ENCODE data around the gene IDH3G.

IDH3G gene

GRCh38 chrX:153781428-153782047 is 12.6 kb downstream of the IDH3G start:
- TF ChIP-seq MAX (IDR thresholded peaks at IDR 0.05) (no peak), NFIC (IDR thresholded peaks at IDR 0.05) (no peak), USF1 (IDR thresholded peaks at IDR 0.05) (no peak), ZBTB7A (IDR thresholded peaks at IDR 0.05; ENCODE audit: low read depth) (no peak), RAD21 (IDR thresholded peaks at IDR 0.05; ENCODE audit: low read depth) (no peak), EGR1 (IDR thresholded peaks at IDR 0.05) (no peak), TCF12 (IDR thresholded peaks at IDR 0.05; ENCODE audit: low read depth) (no peak), CEBPB (IDR thresholded peaks at IDR 0.05) (no peak), REST (IDR thresholded peaks at IDR 0.05; ENCODE audit: low read depth) (no peak)

- no peak for TF ChIP-seq ZBTB7A (IDR thresholded peaks at IDR 0.05; ENCODE audit: low read depth)
- TF ChIP-seq TEAD4 (IDR thresholded peaks at IDR 0.05), result no peak
- TF ChIP-seq RAD21 (IDR thresholded peaks at IDR 0.05; ENCODE audit: low read depth), result no peak
- no peak for TF ChIP-seq FOXM1 (IDR thresholded peaks at IDR 0.05; ENCODE audit: borderline replicate concordance, low read depth)
- TF ChIP-seq MAX (IDR thresholded peaks at IDR 0.05), result no peak
These were observed 13.3 kb downstream of the IDH3G start, which contains the start of gene SRPK3 for GRCh38 chrX:153780678-153781427. SRPK3 (plus strand) TSS chrX:153781041; CDS start chrX:153781087, 46 bp downstream.

GRCh38 chrX:153779891-153780677 is 14.1 kb downstream of the IDH3G start:
- no peak for TF ChIP-seq TCF12 (IDR thresholded peaks at IDR 0.05; ENCODE audit: low read depth)
- TF ChIP-seq TAF1 (IDR thresholded peaks at IDR 0.05; ENCODE audit: low read depth), result no peak
- TF ChIP-seq RAD21 (IDR thresholded peaks at IDR 0.05; ENCODE audit: low read depth), result no peak
- TF ChIP-seq CREB1 (IDR thresholded peaks at IDR 0.05; ENCODE audit: low read depth), result no peak
- no peak for TF ChIP-seq REST (IDR thresholded peaks at IDR 0.05; ENCODE audit: low read depth)
- no peak for TF ChIP-seq NFIC (IDR thresholded peaks at IDR 0.05)
- no peak for TF ChIP-seq TEAD4 (IDR thresholded peaks at IDR 0.05)
- no peak for TF ChIP-seq EP300 (IDR thresholded peaks at IDR 0.05; ENCODE audit: borderline replicate concordance)
- TF ChIP-seq FOXM1 (IDR thresholded peaks at IDR 0.05; ENCODE audit: borderline replicate concordance, low read depth), result no peak
- TF ChIP-seq MAX (IDR thresholded peaks at IDR 0.05), result no peak
- no peak for TF ChIP-seq USF1 (IDR thresholded peaks at IDR 0.05)
- TF ChIP-seq ZBTB7A (IDR thresholded peaks at IDR 0.05; ENCODE audit: low read depth), result no peak
- TF ChIP-seq EGR1 (IDR thresholded peaks at IDR 0.05), result no peak
- no peak for TF ChIP-seq YY1 (IDR thresholded peaks at IDR 0.05; ENCODE audit: low read depth)

GRCh38 chrX:153778684-153779101 is 15.5 kb downstream of the IDH3G start:
- TF ChIP-seq TCF12 (IDR thresholded peaks at IDR 0.05; ENCODE audit: low read depth) (no peak), EP300 (IDR thresholded peaks at IDR 0.05; ENCODE audit: borderline replicate concordance) (no peak), CREB1 (IDR thresholded peaks at IDR 0.05; ENCODE audit: low read depth) (no peak), YY1 (IDR thresholded peaks at IDR 0.05; ENCODE audit: low read depth) (no peak), TEAD4 (IDR thresholded peaks at IDR 0.05) (no peak), USF1 (IDR thresholded peaks at IDR 0.05) (no peak), FOXM1 (IDR thresholded peaks at IDR 0.05; ENCODE audit: borderline replicate concordance, low read depth) (no peak), TAF1 (IDR thresholded peaks at IDR 0.05; ENCODE audit: low read depth) (no peak), NFIC (IDR thresholded peaks at IDR 0.05) (no peak), ZBTB7A (IDR thresholded peaks at IDR 0.05; ENCODE audit: low read depth) (no peak), RAD21 (IDR thresholded peaks at IDR 0.05; ENCODE audit: low read depth) (no peak), CEBPB (IDR thresholded peaks at IDR 0.05) (no peak), REST (IDR thresholded peaks at IDR 0.05; ENCODE audit: low read depth) (no peak), EGR1 (IDR thresholded peaks at IDR 0.05) (no peak), MAX (IDR thresholded peaks at IDR 0.05) (no peak)

Data from Ishikawa (cell line).